B cell (primary cell): ENCODE data around the gene KCNH6. TPM values are rescaled to one million over a fixed set of nuclear protein-coding genes. Genes with fewer than 3 reads are reported as not detected.
A peak's percentile ranks its signal among the peaks of the same experiment; 100 is the strongest.

Experiments
- ATAC-seq: fragments of 200-7000 bp; cut with Tn5 transposase; one replicate; pipeline ENCODE4 v1.10.0; 2021; ENCODE audit warnings: low read depth, mild to moderate bottlenecking, moderate number of reproducible peaks, moderate library complexity
- CTCF ChIA-PET: fragments of 350-600 bp; sonication (Branson Sonifier 250); formaldehyde crosslinking; loops from one replicate; lab custom pipeline; 2021; ENCODE audit warnings: antibody characterized with exemption, inconsistent platforms; lab: Charles Lee
- POLR2A ChIA-PET: fragments of 350-600 bp; sonication (Branson Sonifier 250); formaldehyde crosslinking; loops from one replicate; lab custom pipeline; 2021; ENCODE audit warnings: antibody characterized with exemption; lab: Charles Lee
- DNase-seq: peaks from one replicate; pipeline ENCODE4 v3.0.0; 2013
- H2AFZ ChIP-seq: 2 replicates; pipeline ENCODE4 v1.6.1; 2012; ENCODE audit warnings: mild to moderate bottlenecking, low read depth, low read length; ENCODE audit not compliant: insufficient read depth, poor library complexity, severe bottlenecking
- H3K27ac ChIP-seq, 2 donors: 1 replicate in 1 of 2; 2 replicates in 1 of 2; pipeline ENCODE4 v1.5.1; 2012 to 2013; ENCODE audit warnings: low read length in 2 of 2, mild to moderate bottlenecking in 2 of 2, moderate library complexity in 1 of 2
- H3K27me3 ChIP-seq, 4 experiments: fragments of 200-600 bp in 1 of 4; sonication (generic) in 1 of 4; replicated peaks in 1 of 4; 1 replicate in 2 of 4; 2 replicates in 2 of 4; pipeline versions ENCODE4 v1.6.1 to v1.7.0; 2013 to 2016; ENCODE audit warnings: low read length in 3 of 4, mild to moderate bottlenecking in 2 of 4, mixed read lengths in 1 of 4, moderate library complexity in 1 of 4; ENCODE audit not compliant: insufficient read depth in 4 of 4, control insufficient read depth in 3 of 4; ENCODE audit errors: control extremely low read depth in 1 of 4
- H3K36me3 ChIP-seq, 2 experiments: replicated peaks in 1 of 2; 1 replicate in 1 of 2; 2 replicates in 1 of 2; pipeline versions ENCODE4 v1.6.1 to v1.7.1; 2013; ENCODE audit warnings: low read length in 1 of 2; ENCODE audit not compliant: insufficient read depth in 2 of 2, control insufficient read depth in 1 of 2; ENCODE audit errors: control extremely low read depth in 1 of 2, extremely low read depth in 1 of 2
- H3K4me1 ChIP-seq, 2 donors: fragments of 200-600 bp in 1 of 2; sonication (generic) in 1 of 2; 1 replicate in 1 of 2; 2 replicates in 1 of 2; pipeline versions ENCODE4 v1.5.1 to v1.6.1; 2013 to 2017; ENCODE audit warnings: low read length in 2 of 2; ENCODE audit not compliant: control insufficient read depth in 2 of 2, insufficient read depth in 2 of 2
- H3K4me2 ChIP-seq: replicated peaks from 2 replicates; pipeline ENCODE3; 2012; ENCODE audit warnings: mild to moderate bottlenecking, low read depth, low read length; ENCODE audit not compliant: poor library complexity, severe bottlenecking
- H3K4me3 ChIP-seq, 5 experiments: fragments of 200-600 bp in 1 of 5; sonication (generic) in 1 of 5; 1 replicate in 3 of 5; 2 replicates in 2 of 5; pipeline versions ENCODE4 v1.5.1 to v1.7.0; 2011 to 2016; ENCODE audit warnings: low read length in 4 of 5, mild to moderate bottlenecking in 4 of 5, low read depth in 2 of 5, control low read depth in 1 of 5, moderate library complexity in 1 of 5; ENCODE audit not compliant: insufficient read depth in 1 of 5; ENCODE audit errors: control extremely low read depth in 1 of 5, extremely low read depth in 1 of 5
- H3K79me2 ChIP-seq: fragments of 200-600 bp; sonication (generic); one replicate; pipeline ENCODE4 v1.6.0; 2016; ENCODE audit warnings: low read length; ENCODE audit not compliant: control insufficient read depth, insufficient read depth
- H3K9ac ChIP-seq: fragments of 200-600 bp; sonication (generic); 2 replicates; pipeline ENCODE4 v1.6.1; 2017; ENCODE audit warnings: mild to moderate bottlenecking, low read length, moderate library complexity
- H3K9me3 ChIP-seq, 3 donors: one replicate each; pipeline versions ENCODE4 v1.6.1 to v1.7.1; 2013; ENCODE audit warnings: low read length in 2 of 3; ENCODE audit not compliant: control insufficient read depth in 2 of 3, insufficient read depth in 1 of 3; ENCODE audit errors: control extremely low read depth in 1 of 3
- H4K20me1 ChIP-seq: 2 replicates; pipeline ENCODE4 v1.6.0; 2012; ENCODE audit warnings: mild to moderate bottlenecking, low read length; ENCODE audit not compliant: insufficient read depth, control insufficient read depth, poor library complexity, severe bottlenecking
- H3K27ac Mint-ChIP-seq: one replicate; pipeline ENCODE4 v1.8.0; 2021; ENCODE audit warnings: mixed read lengths
- H3K27me3 Mint-ChIP-seq: one replicate; pipeline ENCODE4 v1.8.0; 2021; ENCODE audit warnings: mixed read lengths
- H3K4me1 Mint-ChIP-seq: one replicate; pipeline ENCODE4 v1.8.0; 2021; ENCODE audit warnings: mixed read lengths
- H3K4me3 Mint-ChIP-seq: one replicate; pipeline ENCODE4 v1.8.0; 2021; ENCODE audit warnings: mixed read lengths
- H3K9me3 Mint-ChIP-seq: one replicate; pipeline ENCODE4 v1.8.0; 2022; ENCODE audit warnings: mixed read lengths; ENCODE audit not compliant: insufficient read depth
- CTCF ChIP-seq: fragments of 200-600 bp; IDR thresholded peaks from one replicate; pipeline ENCODE4 v1.8.0; 2022; ENCODE audit warnings: antibody characterized with exemption, mild to moderate bottlenecking
- EZH2 ChIP-seq: IDR thresholded peaks from 2 replicates; pipeline ENCODE4 v1.6.1; 2012; ENCODE audit warnings: borderline replicate concordance, low read depth, mild to moderate bottlenecking, moderate library complexity, low read length; ENCODE audit not compliant: insufficient read depth, poor library complexity, severe bottlenecking
- WGBS: methylation state at CpG from one replicate; pipeline ENCODE4 v1.1.5; 2013; ENCODE audit warnings: missing lambda C conversion rate; ENCODE audit not compliant: insufficient coverage; 5-methylcytosine and 5-hydroxymethylcytosine counted together
- intact Hi-C: fragments of 100-400 bp; cut with micrococcal nuclease; formaldehyde crosslinking; loops from one replicate; pipeline ENCODE4 v1.10.0; 2022
- polyA minus RNA-seq: library from RNA; depleted of rRNA, polyadenylated mRNA; stranded (reverse); fragments of >200 nt; gene quantifications from 2 replicates; pipeline ENCODE4 v1.2.3, GENCODE V29; 2012
- polyA plus RNA-seq: library from polyadenylated mRNA; depleted of rRNA; stranded (reverse); fragments of >200 nt; gene quantifications from 2 replicates; pipeline ENCODE4 v1.2.3, GENCODE V29; 2012
- total RNA-seq, 2 donors: library from RNA; stranded (reverse); fragments of 120-200 nt in 1 of 2; gene quantifications; 1 replicate in 1 of 2; 2 replicates in 1 of 2; pipeline versions ENCODE4 v1.2.3 to v1.2.4, GENCODE V29; 2013 to 2022

The KCNH6 gene, protein sequence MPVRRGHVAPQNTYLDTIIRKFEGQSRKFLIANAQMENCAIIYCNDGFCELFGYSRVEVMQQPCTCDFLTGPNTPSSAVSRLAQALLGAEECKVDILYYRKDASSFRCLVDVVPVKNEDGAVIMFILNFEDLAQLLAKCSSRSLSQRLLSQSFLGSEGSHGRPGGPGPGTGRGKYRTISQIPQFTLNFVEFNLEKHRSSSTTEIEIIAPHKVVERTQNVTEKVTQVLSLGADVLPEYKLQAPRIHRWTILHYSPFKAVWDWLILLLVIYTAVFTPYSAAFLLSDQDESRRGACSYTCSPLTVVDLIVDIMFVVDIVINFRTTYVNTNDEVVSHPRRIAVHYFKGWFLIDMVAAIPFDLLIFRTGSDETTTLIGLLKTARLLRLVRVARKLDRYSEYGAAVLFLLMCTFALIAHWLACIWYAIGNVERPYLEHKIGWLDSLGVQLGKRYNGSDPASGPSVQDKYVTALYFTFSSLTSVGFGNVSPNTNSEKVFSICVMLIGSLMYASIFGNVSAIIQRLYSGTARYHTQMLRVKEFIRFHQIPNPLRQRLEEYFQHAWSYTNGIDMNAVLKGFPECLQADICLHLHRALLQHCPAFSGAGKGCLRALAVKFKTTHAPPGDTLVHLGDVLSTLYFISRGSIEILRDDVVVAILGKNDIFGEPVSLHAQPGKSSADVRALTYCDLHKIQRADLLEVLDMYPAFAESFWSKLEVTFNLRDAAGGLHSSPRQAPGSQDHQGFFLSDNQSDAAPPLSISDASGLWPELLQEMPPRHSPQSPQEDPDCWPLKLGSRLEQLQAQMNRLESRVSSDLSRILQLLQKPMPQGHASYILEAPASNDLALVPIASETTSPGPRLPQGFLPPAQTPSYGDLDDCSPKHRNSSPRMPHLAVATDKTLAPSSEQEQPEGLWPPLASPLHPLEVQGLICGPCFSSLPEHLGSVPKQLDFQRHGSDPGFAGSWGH
- total RNA-seq = not detected in 2 replicates
- not detected for total RNA-seq (2013)
- polyA plus RNA-seq = not detected in 2 replicates
- polyA minus RNA-seq = not detected in 2 replicates

- Histone ChIP-seq H3K4me3 (no peak within 1 kb of the TSS), H3K9ac (no peak within 1 kb of the TSS), H3K79me2 (no peaks in the 10 kb centered on the region), H3K36me3 (no peaks in the 10 kb centered on the region), H3K9me3 (peaks cover 0 to 19% (median 0%) of the 10 kb centered on the region in 3 donors), H3K4me1 (peaks cover 3 to 4% of the 10 kb centered on the region in 2 donors), H3K27ac (no peak within 1 kb of the TSS), H3K27me3 (peaks cover 0 to 20% (median 12%) of the 10 kb centered on the region in 4 experiments), H4K20me1 (no peaks in the 10 kb centered on the region), H3K4me2 (peak within 1 kb of the TSS; percentile 47), H2AFZ (no peak within 1 kb of the TSS)
- DNase-seq (no peak), ATAC-seq (no peak)
- Mint-ChIP-seq H3K27ac (no peak within 1 kb of the TSS), H3K9me3 (no peaks in the 10 kb centered on the region), H3K27me3 (peaks cover 44% of the 10 kb centered on the region), H3K4me1 (peaks cover 5% of the 10 kb centered on the region), H3K4me3 (no peak within 1 kb of the TSS)
- WGBS = 18% methylated on average over 24 of the region's 38 CpGs
- intact Hi-C loops = no loop called here
- POLR2A ChIA-PET = interaction anchor here (0.5 kb wide), 1 partner anchor 178 kb away, joined by 7 read pairs; no protein-coding TSS in a partner anchor
- CTCF ChIA-PET = no interaction called here
- TF ChIP-seq CTCF = no peak
- no peak for TF ChIP-seq EZH2
Measured at GRCh38 chr17:63523253-63523855, at the start of gene KCNH6. TSS of gene KCNH6 (plus strand) at chr17:63523358. CDS start at chr17:63523414, 56 bp downstream.
